Upper lobe of right lung (tissue), 1 donor: ENCODE results near the gene HSD17B14. TPM values are rescaled to one million over a fixed set of nuclear protein-coding genes. Genes with fewer than 3 reads are reported as not detected.

ENCODE experiments used
- ATAC-seq: fragments of 200-7000 bp; cut with Tn5 transposase; one replicate; pipeline ENCODE4 v1.9.1; 2020; ENCODE audit warnings: mild to moderate bottlenecking, moderate library complexity
- DNase-seq: peaks from one replicate; pipeline ENCODE4 v3.0.0-alpha.2; 2020
- H3K27ac ChIP-seq: fragments of 200-600 bp; one replicate; pipeline ENCODE4 v1.8.0; 2022
- H3K27me3 ChIP-seq: fragments of 200-600 bp; one replicate; pipeline ENCODE4 v1.8.0; 2022; ENCODE audit warnings: mild to moderate bottlenecking
- H3K36me3 ChIP-seq: fragments of 200-600 bp; one replicate; pipeline ENCODE4 v1.8.0; 2022
- H3K4me1 ChIP-seq: fragments of 200-600 bp; one replicate; pipeline ENCODE4 v1.8.0; 2022
- H3K4me3 ChIP-seq: fragments of 200-600 bp; one replicate; pipeline ENCODE4 v1.8.0; 2022; ENCODE audit warnings: mild to moderate bottlenecking
- H3K9me3 ChIP-seq: fragments of 200-600 bp; one replicate; pipeline ENCODE4 v1.8.0; 2022
- CTCF ChIP-seq: fragments of 200-600 bp; IDR thresholded peaks from one replicate; pipeline ENCODE4 v1.8.0; 2022; ENCODE audit warnings: antibody characterized with exemption
- intact Hi-C: fragments of 100-400 bp; cut with DNase I; formaldehyde crosslinking; loops from one replicate; pipeline ENCODE4 v1.11.0; 2022
- total RNA-seq: library from RNA; stranded (reverse); fragmentation: NEBNext Ultra II Directional; extraction: Animal tissue kit (Norgen Biotek cat#: 25700); gene quantifications from one replicate; pipeline ENCODE4 v1.2.1, GENCODE V29; 2021
- donor health status: DM: no; HTN: yes; CAD: no; lungs with severe emphysema.

HSD17B14 gene
- total RNA-seq, 1 donor from 2014 or later: 23.5 TPM

DNA sequence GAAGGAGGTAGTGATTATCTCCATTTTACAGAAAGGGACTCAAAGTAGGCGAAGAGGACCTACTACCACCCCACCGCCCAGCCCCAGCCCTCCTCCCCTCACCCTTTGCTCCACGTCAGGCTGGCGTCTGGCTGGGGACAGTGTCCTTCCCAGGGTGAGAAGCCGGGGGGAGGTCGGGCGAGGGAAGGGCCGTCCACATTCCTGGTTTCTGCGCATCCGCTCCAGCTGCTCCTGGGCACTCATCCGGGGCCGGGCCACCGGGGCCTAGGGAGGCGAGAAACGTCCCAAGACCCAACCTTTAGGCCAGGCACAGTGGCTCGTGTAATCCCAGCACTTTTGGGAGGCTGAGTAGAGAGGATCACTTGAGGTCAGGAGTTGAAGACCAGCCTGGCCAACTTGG is 4.8 kb upstream of the HSD17B14 start:
- no peaks in the 10 kb centered on the region for H3K27me3 ChIP-seq
- no peak for TF ChIP-seq CTCF
- H3K4me1 ChIP-seq: no peaks in the 10 kb centered on the region
- no peak overlapping the region for H3K4me3 ChIP-seq
- intact Hi-C loops: no loop called here
- DNase-seq (no peak), ATAC-seq (no peak)
- H3K27ac ChIP-seq: no peak overlapping the region
- no peaks in the 10 kb centered on the region for H3K9me3 ChIP-seq
- H3K36me3 ChIP-seq: peaks cover 5% of the 10 kb centered on the region

DNA sequence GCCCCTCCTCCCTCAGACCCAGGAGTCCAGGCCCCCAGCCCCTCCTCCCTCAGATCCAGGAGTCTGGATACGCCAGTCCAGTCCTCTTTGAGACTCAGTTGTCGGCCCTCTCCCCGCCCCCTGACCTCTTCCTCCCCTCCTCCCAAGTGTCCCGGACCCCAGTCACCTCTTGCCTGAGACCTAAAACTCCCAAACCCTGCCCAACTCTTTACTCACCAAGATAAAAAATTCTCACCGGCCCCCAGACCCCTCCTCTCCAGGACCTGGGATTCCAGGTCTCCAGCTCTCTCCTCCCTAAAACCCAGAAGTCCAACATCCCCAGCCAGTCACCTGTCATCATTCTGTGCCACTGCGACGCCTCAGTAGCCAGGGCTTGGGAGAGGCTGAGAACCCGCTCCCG is 1.4 kb upstream of the HSD17B14 start:
- Histone ChIP-seq H3K4me3 (no peak overlapping the region), H3K27ac (peak overlapping the region; percentile 34), H3K36me3 (peaks cover 4% of the 10 kb centered on the region), H3K27me3 (no peaks in the 10 kb centered on the region), H3K9me3 (no peaks in the 10 kb centered on the region), H3K4me1 (no peaks in the 10 kb centered on the region)
- DNase-seq (no peak), ATAC-seq (no peak)
- intact Hi-C loops: no loop called here
- TF ChIP-seq CTCF: no peak

- Histone ChIP-seq H3K4me3 (peak overlapping the region; percentile 60), H3K27me3 (no peaks in the 10 kb centered on the region), H3K36me3 (peaks cover 4% of the 10 kb centered on the region), H3K4me1 (no peaks in the 10 kb centered on the region), H3K9me3 (no peaks in the 10 kb centered on the region), H3K27ac (peak overlapping the region; percentile 34)
- ATAC-seq (peak; percentile 87), DNase-seq (peak; percentile 93)
- intact Hi-C loops: no loop called here
- no peak for TF ChIP-seq CTCF
Measured at GRCh38 chr19:48837051-48837524, 797 bp upstream of the HSD17B14 start.

DNA sequence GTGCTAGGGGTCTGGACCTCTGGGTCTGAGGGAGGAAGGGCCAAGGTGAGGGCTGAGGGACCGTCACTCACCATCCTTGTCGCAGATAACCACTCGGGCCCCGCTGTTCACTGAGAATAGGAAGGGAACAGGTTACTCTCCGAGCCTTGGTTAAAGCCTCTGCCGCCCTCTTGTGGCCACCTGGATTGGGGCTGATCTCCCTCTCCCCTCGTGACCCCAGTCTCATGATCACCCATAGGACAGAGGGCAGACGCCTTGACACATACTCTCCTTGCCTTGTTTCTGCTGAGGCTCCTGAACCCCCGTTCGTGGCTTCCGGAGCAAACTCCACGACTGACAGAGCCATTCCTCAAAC is 580 bp downstream of the HSD17B14 start:
- H3K27ac ChIP-seq: peak overlapping the region; percentile 81
- H3K4me3 ChIP-seq: peak overlapping the region; percentile 60
- H3K36me3 ChIP-seq: peaks cover 14% of the 10 kb centered on the region
- peak; percentile 97 for DNase-seq
- peak; percentile 89 for TF ChIP-seq CTCF
- intact Hi-C loops: no loop called here
- ATAC-seq: peak; percentile 96
- H3K27me3 ChIP-seq: no peaks in the 10 kb centered on the region
- H3K4me1 ChIP-seq: no peaks in the 10 kb centered on the region
- H3K9me3 ChIP-seq: no peaks in the 10 kb centered on the region

DNA sequence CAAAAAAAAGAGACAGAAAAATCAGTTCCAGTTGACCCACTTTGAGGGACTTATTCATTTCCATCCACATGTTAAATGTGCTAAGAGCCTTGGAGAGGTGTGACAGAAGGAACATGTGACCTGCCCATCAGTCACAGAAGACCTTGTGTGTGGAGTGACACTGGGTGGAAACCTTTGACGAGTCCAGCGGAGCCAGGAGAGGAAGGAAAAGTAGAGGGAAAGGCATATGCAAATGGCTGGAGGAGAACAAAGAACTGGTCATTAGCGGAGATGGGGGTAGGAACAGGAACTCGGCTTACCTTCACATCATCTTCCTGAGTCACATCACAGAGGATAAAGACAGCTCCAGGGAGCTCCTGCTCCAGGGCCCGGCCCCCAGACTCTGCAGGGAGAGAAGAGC is 2.3 kb downstream of the HSD17B14 start:
- TF ChIP-seq CTCF: no peak
- DNase-seq: no peak
- Histone ChIP-seq H3K9me3 (no peaks in the 10 kb centered on the region), H3K27ac (no peak overlapping the region), H3K27me3 (no peaks in the 10 kb centered on the region), H3K4me3 (no peak overlapping the region), H3K36me3 (peaks cover 14% of the 10 kb centered on the region), H3K4me1 (no peaks in the 10 kb centered on the region)
- intact Hi-C loops: loop anchor here (5.0 kb wide), 1 partner anchor 37 kb away; no protein-coding TSS in a partner anchor
- no peak for ATAC-seq

DNA sequence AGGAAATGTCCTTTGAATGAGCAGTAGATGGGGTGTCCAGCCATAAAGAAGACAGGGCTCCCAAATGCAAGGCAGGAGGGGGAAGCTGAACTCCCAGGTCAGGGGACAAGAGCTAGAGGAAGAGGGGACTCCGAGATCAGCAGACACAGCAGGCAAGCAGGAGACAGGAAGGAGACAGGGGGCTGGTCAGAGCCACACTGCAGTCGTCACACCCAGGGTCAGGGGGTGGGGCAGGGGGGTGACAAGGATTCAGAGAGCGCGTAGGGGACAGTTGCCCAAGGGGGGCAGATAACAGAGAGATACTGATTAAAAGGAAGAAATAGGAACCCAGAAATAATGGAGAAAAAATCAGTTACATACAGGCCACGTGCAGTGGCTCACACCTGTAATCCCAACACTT is 3.2 kb downstream of the HSD17B14 start:
- H3K36me3 ChIP-seq: peaks cover 14% of the 10 kb centered on the region
- no peak for TF ChIP-seq CTCF
- intact Hi-C loops: loop anchor here (5.0 kb wide), 1 partner anchor 36 kb away; no protein-coding TSS in a partner anchor
- ATAC-seq (no peak), DNase-seq (no peak)
- H3K9me3 ChIP-seq: no peaks in the 10 kb centered on the region
- no peak overlapping the region for H3K4me3 ChIP-seq
- H3K27ac ChIP-seq: no peak overlapping the region
- no peaks in the 10 kb centered on the region for H3K27me3 ChIP-seq
- no peaks in the 10 kb centered on the region for H3K4me1 ChIP-seq
